ENCODE results near the gene AGBL4. TPM values are rescaled to one million over a fixed set of nuclear protein-coding genes. Genes with fewer than 3 reads are reported as not detected.

AGBL4 gene
- polyA plus RNA-seq, 3 donors, result 0.05 TPM; not detected in 2

GRCh38 chr1:48627486-48627885 is 1396.3 kb downstream of the AGBL4 start:
- H3K36me3 ChIP-seq (replicated peaks in 1 of 2; ENCODE audit: control insufficient read depth in 1 of 2, insufficient read depth in 2 of 2, low read length in 2 of 2), result no peaks in the 10 kb centered on the region
- no peak overlapping the region for H3K4me3 ChIP-seq (replicated peaks in 1 of 3; ENCODE audit: low read depth in 2 of 3, low read length in 3 of 3)
- no peaks in the 10 kb centered on the region for H3K4me1 ChIP-seq (ENCODE audit: control insufficient read depth in 1 of 2, insufficient read depth in 2 of 2, low read length in 2 of 2)
- no peaks in the 10 kb centered on the region for H3K9me3 ChIP-seq (replicated peaks in 1 of 2; ENCODE audit: control insufficient read depth in 1 of 2, insufficient read depth in 1 of 2, low read length in 2 of 2)
- no peaks in the 10 kb centered on the region for H3K27me3 ChIP-seq (ENCODE audit: control insufficient read depth in 2 of 2, insufficient read depth in 2 of 2, low read length in 2 of 2)
- TF ChIP-seq CTCF (IDR thresholded peaks at IDR 0.05), result no peak
- no peak overlapping the region for H3K27ac ChIP-seq (ENCODE audit: low read depth in 1 of 2, low read length in 2 of 2)
- H3K27ac Mint-ChIP-seq, result no peak overlapping the region
- peaks cover 0 to 5% (median 3%) of the 10 kb centered on the region in 3 donors for H3K27me3 Mint-ChIP-seq (ENCODE audit: low read depth in 3 of 3)
- no peaks in the 10 kb centered on the region for H4K20me1 ChIP-seq (ENCODE audit: insufficient read depth, low read length)
- H3K36me3 Mint-ChIP-seq, result no peaks in the 10 kb centered on the region
- no peaks in the 10 kb centered on the region for H3K79me2 ChIP-seq (ENCODE audit: insufficient read depth, low read length)
- no peak overlapping the region for H3K9ac ChIP-seq (ENCODE audit: insufficient read depth, low read length, poor library complexity, severe bottlenecking)
- no peak overlapping the region for H3K4me2 ChIP-seq (replicated peaks; ENCODE audit: extremely low read depth, low read length, poor library complexity, severe bottlenecking)
- H3K4me1 Mint-ChIP-seq, result peaks cover 12% of the 10 kb centered on the region
- no peak overlapping the region for H2AFZ ChIP-seq (ENCODE audit: insufficient read depth, low read depth, low read length, poor library complexity, severe bottlenecking)
- intact Hi-C loops (cut with micrococcal nuclease), result no loop called here
- WGBS (ENCODE audit: insufficient coverage), result no CpG with 5 or more reads among the region's 5 CpGs
- no peak for DNase-seq
- H3K9me3 Mint-ChIP-seq, result no peaks in the 10 kb centered on the region
- H3K4me3 Mint-ChIP-seq, result no peak overlapping the region

GRCh38 chr1:48619539-48619938 is 1404.2 kb downstream of the AGBL4 start:
- Histone ChIP-seq H3K27ac (ENCODE audit: low read depth in 1 of 2, low read length in 2 of 2) (no peak overlapping the region), H3K4me2 (replicated peaks; ENCODE audit: extremely low read depth, low read length, poor library complexity, severe bottlenecking) (no peak overlapping the region), H2AFZ (ENCODE audit: insufficient read depth, low read depth, low read length, poor library complexity, severe bottlenecking) (no peak overlapping the region), H3K9me3 (replicated peaks in 1 of 2; ENCODE audit: control insufficient read depth in 1 of 2, insufficient read depth in 1 of 2, low read length in 2 of 2) (no peaks in the 10 kb centered on the region), H3K27me3 (ENCODE audit: control insufficient read depth in 2 of 2, insufficient read depth in 2 of 2, low read length in 2 of 2) (no peaks in the 10 kb centered on the region), H3K79me2 (ENCODE audit: insufficient read depth, low read length) (no peaks in the 10 kb centered on the region), H3K4me3 (replicated peaks in 1 of 3; ENCODE audit: low read depth in 2 of 3, low read length in 3 of 3) (no peak overlapping the region), H3K4me1 (ENCODE audit: control insufficient read depth in 1 of 2, insufficient read depth in 2 of 2, low read length in 2 of 2) (peaks cover 29 to 31% of the 10 kb centered on the region in 2 donors), H3K9ac (ENCODE audit: insufficient read depth, low read length, poor library complexity, severe bottlenecking) (no peak overlapping the region), H4K20me1 (ENCODE audit: insufficient read depth, low read length) (no peaks in the 10 kb centered on the region), H3K36me3 (replicated peaks in 1 of 2; ENCODE audit: control insufficient read depth in 1 of 2, insufficient read depth in 2 of 2, low read length in 2 of 2) (no peaks in the 10 kb centered on the region)
- H3K27me3 Mint-ChIP-seq (ENCODE audit: low read depth in 3 of 3), result peaks cover 0 to 5% (median 0%) of the 10 kb centered on the region in 3 donors
- no peak for DNase-seq
- no peak for TF ChIP-seq CTCF (IDR thresholded peaks at IDR 0.05)
- intact Hi-C loops (cut with micrococcal nuclease), result no loop called here
- no peak overlapping the region for H3K4me3 Mint-ChIP-seq
- H3K9me3 Mint-ChIP-seq, result no peaks in the 10 kb centered on the region
- H3K4me1 Mint-ChIP-seq, result peaks cover 56% of the 10 kb centered on the region
- no peaks in the 10 kb centered on the region for H3K36me3 Mint-ChIP-seq
- H3K27ac Mint-ChIP-seq, result no peak overlapping the region
- 81% methylated on average over 7 of the region's 9 CpGs for WGBS (ENCODE audit: insufficient coverage)
